ENCODE measurements around the gene OLA1. TPM values are rescaled to one million over a fixed set of nuclear protein-coding genes. Genes with fewer than 3 reads are reported as not detected.

OLA1 gene
- total and polyA plus RNA-seq, 9 of the 15 experiments (the other 6 are each of a cell fraction or from before 2014, with no cell fraction given) = 208 to 353 (median 225) TPM

DNA sequence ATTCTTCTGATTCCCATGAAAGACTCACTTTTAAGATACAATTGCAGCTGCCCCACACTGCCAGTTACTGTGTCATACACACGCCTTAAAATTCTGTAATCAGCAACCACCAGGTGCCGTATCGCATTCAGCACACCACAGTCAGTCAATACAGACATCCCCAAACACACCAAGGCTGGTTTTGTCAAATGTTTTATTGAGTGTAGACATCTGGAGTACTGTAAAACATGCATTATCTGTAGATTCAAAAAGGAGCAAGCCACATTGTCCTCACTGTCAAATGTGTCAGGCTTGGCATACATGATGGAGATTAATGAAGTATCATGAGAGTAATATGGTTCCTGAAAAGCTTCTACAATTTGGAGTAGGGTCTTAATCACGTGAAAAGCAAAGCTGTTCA, 173.5 kb downstream of the OLA1 start (continued):
- TF ChIP-seq, protein P1, sequence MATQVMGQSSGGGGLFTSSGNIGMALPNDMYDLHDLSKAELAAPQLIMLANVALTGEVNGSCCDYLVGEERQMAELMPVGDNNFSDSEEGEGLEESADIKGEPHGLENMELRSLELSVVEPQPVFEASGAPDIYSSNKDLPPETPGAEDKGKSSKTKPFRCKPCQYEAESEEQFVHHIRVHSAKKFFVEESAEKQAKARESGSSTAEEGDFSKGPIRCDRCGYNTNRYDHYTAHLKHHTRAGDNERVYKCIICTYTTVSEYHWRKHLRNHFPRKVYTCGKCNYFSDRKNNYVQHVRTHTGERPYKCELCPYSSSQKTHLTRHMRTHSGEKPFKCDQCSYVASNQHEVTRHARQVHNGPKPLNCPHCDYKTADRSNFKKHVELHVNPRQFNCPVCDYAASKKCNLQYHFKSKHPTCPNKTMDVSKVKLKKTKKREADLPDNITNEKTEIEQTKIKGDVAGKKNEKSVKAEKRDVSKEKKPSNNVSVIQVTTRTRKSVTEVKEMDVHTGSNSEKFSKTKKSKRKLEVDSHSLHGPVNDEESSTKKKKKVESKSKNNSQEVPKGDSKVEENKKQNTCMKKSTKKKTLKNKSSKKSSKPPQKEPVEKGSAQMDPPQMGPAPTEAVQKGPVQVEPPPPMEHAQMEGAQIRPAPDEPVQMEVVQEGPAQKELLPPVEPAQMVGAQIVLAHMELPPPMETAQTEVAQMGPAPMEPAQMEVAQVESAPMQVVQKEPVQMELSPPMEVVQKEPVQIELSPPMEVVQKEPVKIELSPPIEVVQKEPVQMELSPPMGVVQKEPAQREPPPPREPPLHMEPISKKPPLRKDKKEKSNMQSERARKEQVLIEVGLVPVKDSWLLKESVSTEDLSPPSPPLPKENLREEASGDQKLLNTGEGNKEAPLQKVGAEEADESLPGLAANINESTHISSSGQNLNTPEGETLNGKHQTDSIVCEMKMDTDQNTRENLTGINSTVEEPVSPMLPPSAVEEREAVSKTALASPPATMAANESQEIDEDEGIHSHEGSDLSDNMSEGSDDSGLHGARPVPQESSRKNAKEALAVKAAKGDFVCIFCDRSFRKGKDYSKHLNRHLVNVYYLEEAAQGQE (IDR thresholded peaks at IDR 0.05; ENCODE audit: borderline replicate concordance) = peak; percentile 20; the same call in 1 of the 2 replicates
- TF ChIP-seq, protein P1 (CRISPR knock-in tag; IDR thresholded peaks at IDR 0.05; ENCODE audit: low read depth) = no peak
- TF ChIP-seq ATF2 (CRISPR knock-in tag; IDR thresholded peaks at IDR 0.05) (no peak), ZNF347 (CRISPR knock-in tag; IDR thresholded peaks at IDR 0.05; ENCODE audit: low read depth) (no peak), SAFB (IDR thresholded peaks at IDR 0.05; ENCODE audit: borderline replicate concordance, low read depth, low read length) (no peak), DNMT1 (IDR thresholded peaks at IDR 0.05) (no peak), KDM1A (IDR thresholded peaks at IDR 0.05) (peak; percentile 67 to 71), HMBOX1 (IDR thresholded peaks at IDR 0.05) (no peak), NRF1 (conservative IDR thresholded peaks at IDR 0.05 in 1 of 2, IDR thresholded peaks at IDR 0.05 in 1 of 2) (no peak), NEUROD1 (IDR thresholded peaks at IDR 0.05; ENCODE audit: borderline replicate concordance, low read depth, low read length, partially characterized antibody) (peak; percentile 62)
- TF ChIP-seq, protein P2, sequence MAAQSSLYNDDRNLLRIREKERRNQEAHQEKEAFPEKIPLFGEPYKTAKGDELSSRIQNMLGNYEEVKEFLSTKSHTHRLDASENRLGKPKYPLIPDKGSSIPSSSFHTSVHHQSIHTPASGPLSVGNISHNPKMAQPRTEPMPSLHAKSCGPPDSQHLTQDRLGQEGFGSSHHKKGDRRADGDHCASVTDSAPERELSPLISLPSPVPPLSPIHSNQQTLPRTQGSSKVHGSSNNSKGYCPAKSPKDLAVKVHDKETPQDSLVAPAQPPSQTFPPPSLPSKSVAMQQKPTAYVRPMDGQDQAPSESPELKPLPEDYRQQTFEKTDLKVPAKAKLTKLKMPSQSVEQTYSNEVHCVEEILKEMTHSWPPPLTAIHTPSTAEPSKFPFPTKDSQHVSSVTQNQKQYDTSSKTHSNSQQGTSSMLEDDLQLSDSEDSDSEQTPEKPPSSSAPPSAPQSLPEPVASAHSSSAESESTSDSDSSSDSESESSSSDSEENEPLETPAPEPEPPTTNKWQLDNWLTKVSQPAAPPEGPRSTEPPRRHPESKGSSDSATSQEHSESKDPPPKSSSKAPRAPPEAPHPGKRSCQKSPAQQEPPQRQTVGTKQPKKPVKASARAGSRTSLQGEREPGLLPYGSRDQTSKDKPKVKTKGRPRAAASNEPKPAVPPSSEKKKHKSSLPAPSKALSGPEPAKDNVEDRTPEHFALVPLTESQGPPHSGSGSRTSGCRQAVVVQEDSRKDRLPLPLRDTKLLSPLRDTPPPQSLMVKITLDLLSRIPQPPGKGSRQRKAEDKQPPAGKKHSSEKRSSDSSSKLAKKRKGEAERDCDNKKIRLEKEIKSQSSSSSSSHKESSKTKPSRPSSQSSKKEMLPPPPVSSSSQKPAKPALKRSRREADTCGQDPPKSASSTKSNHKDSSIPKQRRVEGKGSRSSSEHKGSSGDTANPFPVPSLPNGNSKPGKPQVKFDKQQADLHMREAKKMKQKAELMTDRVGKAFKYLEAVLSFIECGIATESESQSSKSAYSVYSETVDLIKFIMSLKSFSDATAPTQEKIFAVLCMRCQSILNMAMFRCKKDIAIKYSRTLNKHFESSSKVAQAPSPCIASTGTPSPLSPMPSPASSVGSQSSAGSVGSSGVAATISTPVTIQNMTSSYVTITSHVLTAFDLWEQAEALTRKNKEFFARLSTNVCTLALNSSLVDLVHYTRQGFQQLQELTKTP (IDR thresholded peaks at IDR 0.05; ENCODE audit: low read depth in 1 of 2, partially characterized antibody in 2 of 2) = peak in 1 of 2 experiments; percentile 75
- TF ChIP-seq, protein P3, sequence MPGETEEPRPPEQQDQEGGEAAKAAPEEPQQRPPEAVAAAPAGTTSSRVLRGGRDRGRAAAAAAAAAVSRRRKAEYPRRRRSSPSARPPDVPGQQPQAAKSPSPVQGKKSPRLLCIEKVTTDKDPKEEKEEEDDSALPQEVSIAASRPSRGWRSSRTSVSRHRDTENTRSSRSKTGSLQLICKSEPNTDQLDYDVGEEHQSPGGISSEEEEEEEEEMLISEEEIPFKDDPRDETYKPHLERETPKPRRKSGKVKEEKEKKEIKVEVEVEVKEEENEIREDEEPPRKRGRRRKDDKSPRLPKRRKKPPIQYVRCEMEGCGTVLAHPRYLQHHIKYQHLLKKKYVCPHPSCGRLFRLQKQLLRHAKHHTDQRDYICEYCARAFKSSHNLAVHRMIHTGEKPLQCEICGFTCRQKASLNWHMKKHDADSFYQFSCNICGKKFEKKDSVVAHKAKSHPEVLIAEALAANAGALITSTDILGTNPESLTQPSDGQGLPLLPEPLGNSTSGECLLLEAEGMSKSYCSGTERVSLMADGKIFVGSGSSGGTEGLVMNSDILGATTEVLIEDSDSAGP (CRISPR knock-in tag; IDR thresholded peaks at IDR 0.05) = no peak

Data from K562 (cell line).